PC-3 (cell line): ENCODE measurements around the gene LEF1. TPM values are rescaled to one million over a fixed set of nuclear protein-coding genes. Genes with fewer than 3 reads are reported as not detected.

ENCODE experiments used
- ATAC-seq: fragments of 200-7000 bp; cut with Tn5 transposase; 2 replicates; pipeline ENCODE4 v1.9.1; 2020; ENCODE audit warnings: mild to moderate bottlenecking, moderate library complexity
- BruUV-seq: library from RNA; stranded (reverse); fragments of 400-500 nt; replicated peaks from 2 replicates; lab custom pipeline; 2021; lab: Mats Ljungman, UMichigan
- CTCF ChIA-PET: fragments of 300-600 bp; sonication (Branson Sonifier 250); formaldehyde crosslinking; loops from one replicate; lab custom pipeline; 2022; ENCODE audit warnings: antibody characterized with exemption; lab: Charles Lee
- POLR2A ChIA-PET: fragments of 300-600 bp; sonication (Branson Sonifier 250); formaldehyde crosslinking; loops from one replicate; lab custom pipeline; 2022; ENCODE audit warnings: antibody characterized with exemption; ENCODE audit not compliant: unreplicated experiment; lab: Charles Lee
- DNase-seq: peaks from one replicate; pipeline ENCODE4 v3.0.0-alpha.2; 2015
- H2AFZ ChIP-seq: fragments of 300-600 bp; sonication (generic); 2 replicates; pipeline ENCODE4 v1.6.0; 2016; ENCODE audit warnings: antibody characterized with exemption, low read length
- H3F3A ChIP-seq: fragments of 300-600 bp; sonication (generic); one replicate; pipeline ENCODE4 v1.6.0; 2017; ENCODE audit warnings: antibody characterized with exemption, low read length, control low read depth, mild to moderate bottlenecking; ENCODE audit not compliant: unreplicated experiment
- H3K27ac ChIP-seq: fragments of 300-600 bp; sonication (generic); 2 replicates; pipeline ENCODE4 v1.5.1; 2016; ENCODE audit warnings: mild to moderate bottlenecking, low read length
- H3K27me3 ChIP-seq: fragments of 300-600 bp; sonication (generic); 2 replicates; pipeline ENCODE4 v1.6.1; 2016; ENCODE audit warnings: low read length, mixed read lengths
- H3K36me3 ChIP-seq: fragments of 300-600 bp; sonication (generic); 2 replicates; pipeline ENCODE4 v1.6.1; 2016; ENCODE audit warnings: low read depth, mixed run types, low read length, mixed read lengths
- H3K4me1 ChIP-seq: fragments of 300-600 bp; sonication (generic); 2 replicates; pipeline ENCODE4 v1.5.1; 2016; ENCODE audit warnings: low read length; ENCODE audit not compliant: insufficient read depth
- H3K4me2 ChIP-seq: fragments of 300-600 bp; sonication (generic); 2 replicates; pipeline ENCODE4 v1.6.0; 2016; ENCODE audit warnings: low read length
- H3K4me3 ChIP-seq: fragments of 300-600 bp; sonication (generic); 2 replicates; pipeline ENCODE4 v1.5.1; 2016; ENCODE audit warnings: mild to moderate bottlenecking, low read length, mixed read lengths
- H3K79me2 ChIP-seq: fragments of 300-600 bp; sonication (generic); 2 replicates; pipeline ENCODE4 v1.6.1; 2017; ENCODE audit warnings: low read length, mixed read lengths
- H3K9ac ChIP-seq: fragments of 300-600 bp; sonication (generic); 2 replicates; pipeline ENCODE4 v1.6.0; 2016; ENCODE audit warnings: mild to moderate bottlenecking, low read length
- H3K9me2 ChIP-seq: fragments of 300-600 bp; sonication (generic); replicated peaks from 2 replicates; pipeline ENCODE4 v1.6.1; 2016; ENCODE audit warnings: mixed run types, low read length, mixed read lengths
- H3K9me3 ChIP-seq: fragments of 300-600 bp; sonication (generic); 2 replicates; pipeline ENCODE4 v1.6.1; 2016; ENCODE audit warnings: low read length, mixed read lengths
- H4K20me1 ChIP-seq: fragments of 300-600 bp; sonication (generic); 2 replicates; pipeline ENCODE4 v1.6.1; 2016; ENCODE audit warnings: low read length, mixed read lengths
- EZH2 ChIP-seq: fragments of 300-600 bp; sonication (generic); IDR thresholded peaks from one replicate; pipeline ENCODE4 v1.6.1; 2017; ENCODE audit warnings: antibody characterized with exemption, mild to moderate bottlenecking, low read length; ENCODE audit not compliant: unreplicated experiment
- EZH2phosphoT487 ChIP-seq: fragments of 300-600 bp; sonication (generic); IDR thresholded peaks from 2 replicates; pipeline ENCODE4 v1.6.1; 2018; ENCODE audit warnings: mild to moderate bottlenecking, antibody characterized with exemption, low read length, borderline replicate concordance
- intact Hi-C: fragments of 100-400 bp; cut with micrococcal nuclease; formaldehyde crosslinking; loops from 2 replicates; pipeline ENCODE4 v1.9.0; 2023
- total RNA-seq: library from RNA; depleted of rRNA; stranded (reverse); fragments of >200 nt; gene quantifications from 2 replicates; pipeline ENCODE4 v1.2.3, GENCODE V29; 2014
- TF ChIP-seq, protein P1 (sequence below): fragments of 300-600 bp; sonication (generic); conservative IDR thresholded peaks from 2 replicates; pipeline ENCODE4 v1.5.1; 2017; ENCODE audit warnings: antibody characterized with exemption, low read depth, mild to moderate bottlenecking, low read length

The LEF1 gene
- total RNA-seq, 1 experiment from 2014 or later: 2.4 TPM

DNA sequence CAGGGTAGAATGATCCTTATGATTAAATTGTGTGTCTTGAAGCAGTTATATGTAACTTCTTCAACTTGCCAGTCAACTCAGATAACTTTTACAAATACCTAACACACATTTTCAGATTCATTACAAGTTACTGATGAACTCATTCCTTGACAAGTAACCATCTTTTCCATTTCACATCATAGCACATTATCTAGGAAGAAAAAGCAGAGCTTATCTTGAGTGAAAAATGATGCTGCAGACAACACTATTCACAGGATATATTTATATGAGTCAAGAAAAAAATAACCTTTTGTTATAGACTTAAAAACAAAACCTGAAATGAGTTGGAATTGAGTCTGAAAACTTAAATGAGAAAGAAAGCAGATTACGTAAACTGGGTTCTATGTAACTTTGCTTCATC lies 68.9 kb downstream of the LEF1 start:
- ChIA-PET CTCF (no interaction called here), POLR2A (no interaction called here)
- Histone ChIP-seq H3K9me3 (no peaks in the 10 kb centered on the region), H2AFZ (no peak overlapping the region), H3K4me2 (no peak overlapping the region), H3K9me2 (no peaks in the 10 kb centered on the region), H3K4me1 (no peaks in the 10 kb centered on the region), H3K36me3 (no peaks in the 10 kb centered on the region), H4K20me1 (no peaks in the 10 kb centered on the region), H3K9ac (no peak overlapping the region), H3K27me3 (no peaks in the 10 kb centered on the region), H3K27ac (no peak overlapping the region), H3F3A (no peaks in the 10 kb centered on the region), H3K79me2 (no peaks in the 10 kb centered on the region), H3K4me3 (no peak overlapping the region)
- no peak for ATAC-seq
- intact Hi-C loops: no loop called here
- DNase-seq: no peak
- TF ChIP-seq, protein P1, sequence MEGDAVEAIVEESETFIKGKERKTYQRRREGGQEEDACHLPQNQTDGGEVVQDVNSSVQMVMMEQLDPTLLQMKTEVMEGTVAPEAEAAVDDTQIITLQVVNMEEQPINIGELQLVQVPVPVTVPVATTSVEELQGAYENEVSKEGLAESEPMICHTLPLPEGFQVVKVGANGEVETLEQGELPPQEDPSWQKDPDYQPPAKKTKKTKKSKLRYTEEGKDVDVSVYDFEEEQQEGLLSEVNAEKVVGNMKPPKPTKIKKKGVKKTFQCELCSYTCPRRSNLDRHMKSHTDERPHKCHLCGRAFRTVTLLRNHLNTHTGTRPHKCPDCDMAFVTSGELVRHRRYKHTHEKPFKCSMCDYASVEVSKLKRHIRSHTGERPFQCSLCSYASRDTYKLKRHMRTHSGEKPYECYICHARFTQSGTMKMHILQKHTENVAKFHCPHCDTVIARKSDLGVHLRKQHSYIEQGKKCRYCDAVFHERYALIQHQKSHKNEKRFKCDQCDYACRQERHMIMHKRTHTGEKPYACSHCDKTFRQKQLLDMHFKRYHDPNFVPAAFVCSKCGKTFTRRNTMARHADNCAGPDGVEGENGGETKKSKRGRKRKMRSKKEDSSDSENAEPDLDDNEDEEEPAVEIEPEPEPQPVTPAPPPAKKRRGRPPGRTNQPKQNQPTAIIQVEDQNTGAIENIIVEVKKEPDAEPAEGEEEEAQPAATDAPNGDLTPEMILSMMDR: no peak
- TF ChIP-seq EZH2: no peak
- TF ChIP-seq EZH2phosphoT487: no peak
- no TSS peak for BruUV-seq

DNA sequence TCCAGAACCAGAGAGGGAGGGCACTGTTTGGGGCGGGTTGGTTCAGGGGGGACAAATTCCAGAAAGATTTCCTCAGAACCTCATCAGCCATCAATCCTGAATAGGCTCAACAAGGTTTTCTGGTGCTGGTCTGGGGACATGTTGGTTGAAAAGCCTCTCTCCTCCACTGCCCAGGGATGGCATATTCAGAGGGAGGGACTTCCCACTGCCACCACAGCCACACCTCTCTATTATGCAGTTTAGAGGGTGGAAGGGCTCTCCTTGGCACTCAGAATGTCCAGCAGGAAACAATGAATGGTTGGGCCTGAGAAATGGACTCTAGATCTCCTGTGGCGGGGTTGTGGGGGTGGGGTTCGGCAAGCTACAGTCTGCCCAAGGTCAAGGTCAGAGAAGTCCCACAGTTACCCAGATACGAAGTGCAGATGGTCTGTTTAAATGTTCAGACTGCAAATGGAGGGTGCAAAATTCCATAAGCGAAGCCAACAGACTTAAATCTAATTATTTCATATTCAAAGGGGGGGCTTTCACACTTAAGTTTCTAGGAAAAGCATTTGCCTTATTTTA lies 70.7 kb downstream of the LEF1 start:
- H3K4me2 ChIP-seq: no peak overlapping the region
- BruUV-seq: no TSS peak
- no peaks in the 10 kb centered on the region for H3K9me2 ChIP-seq
- intact Hi-C loops: no loop called here
- no peak overlapping the region for H2AFZ ChIP-seq
- CTCF ChIA-PET: no interaction called here
- no peaks in the 10 kb centered on the region for H3F3A ChIP-seq
- H3K4me3 ChIP-seq: no peak overlapping the region
- ATAC-seq (no peak), DNase-seq (no peak)
- H3K9me3 ChIP-seq: no peaks in the 10 kb centered on the region
- H3K36me3 ChIP-seq: no peaks in the 10 kb centered on the region
- no peaks in the 10 kb centered on the region for H3K27me3 ChIP-seq
- no peaks in the 10 kb centered on the region for H3K4me1 ChIP-seq
- H3K27ac ChIP-seq: no peak overlapping the region
- no peaks in the 10 kb centered on the region for H3K79me2 ChIP-seq
- H3K9ac ChIP-seq: no peak overlapping the region
- TF ChIP-seq EZH2phosphoT487: no peak
- TF ChIP-seq, protein P1: no peak
- no peak for TF ChIP-seq EZH2
- H4K20me1 ChIP-seq: no peaks in the 10 kb centered on the region
- POLR2A ChIA-PET: no interaction called here

DNA sequence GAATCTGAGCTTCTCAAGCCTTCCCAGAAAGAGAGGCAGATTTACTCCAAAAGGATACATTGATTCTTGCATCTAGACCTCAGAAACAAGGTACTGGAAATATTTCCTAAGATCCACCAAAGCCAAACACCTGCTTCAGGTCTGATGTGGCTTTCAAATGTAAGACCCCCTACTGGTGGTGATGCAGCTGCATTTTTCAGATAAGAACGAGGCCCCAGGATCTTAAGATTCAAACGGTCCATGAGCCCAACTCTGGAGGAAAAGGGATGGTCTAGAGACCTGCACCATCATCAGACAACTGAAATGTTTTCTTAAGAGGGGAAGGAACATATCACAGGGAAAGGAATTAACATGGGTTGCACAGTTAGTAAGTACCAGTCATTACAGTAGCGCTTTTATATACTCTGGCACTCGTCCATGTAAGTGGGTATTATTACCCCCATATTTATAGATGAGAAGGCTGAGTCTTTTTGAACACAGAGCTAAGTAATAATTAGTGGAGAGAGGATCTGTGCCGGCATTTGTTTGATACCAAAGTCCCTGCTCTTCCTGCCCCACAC lies 73.7 kb downstream of the LEF1 start:
- Histone ChIP-seq H3K9me2 (no peaks in the 10 kb centered on the region), H3K9me3 (no peaks in the 10 kb centered on the region), H3F3A (no peaks in the 10 kb centered on the region), H3K27me3 (no peaks in the 10 kb centered on the region), H3K27ac (no peak overlapping the region), H2AFZ (no peak overlapping the region), H3K79me2 (no peaks in the 10 kb centered on the region), H3K4me3 (no peak overlapping the region), H3K36me3 (no peaks in the 10 kb centered on the region), H3K4me1 (no peaks in the 10 kb centered on the region), H4K20me1 (no peaks in the 10 kb centered on the region), H3K9ac (no peak overlapping the region), H3K4me2 (no peak overlapping the region)
- ChIA-PET CTCF (no interaction called here), POLR2A (no interaction called here)
- BruUV-seq: no TSS peak
- no peak for DNase-seq
- intact Hi-C loops: no loop called here
- TF ChIP-seq EZH2 (no peak), EZH2phosphoT487 (no peak)
- TF ChIP-seq, protein P1: no peak
- no peak for ATAC-seq
